Ascending aorta (tissue), 2 donors: Measurements from ENCODE around the gene RUNX1. TPM values are rescaled to one million over a fixed set of nuclear protein-coding genes. Genes with fewer than 3 reads are reported as not detected.

Source experiments
- DNase-seq, 2 donors: peaks; one replicate each; pipeline ENCODE4 v3.0.0-alpha.2; 2019; ENCODE audit warnings: low spot score in 2 of 2
- H3K27ac ChIP-seq, 2 donors: fragments of 200-600 bp; sonication (generic); one replicate each; pipeline ENCODE4 v1.5.1; 2016 to 2017; ENCODE audit warnings: mild to moderate bottlenecking in 1 of 2
- H3K27me3 ChIP-seq: fragments of 200-600 bp; sonication (generic); one replicate; pipeline ENCODE4 v1.5.1; 2017
- H3K36me3 ChIP-seq, 2 donors: fragments of 200-600 bp; sonication (generic); one replicate each; pipeline ENCODE4 v1.5.1; 2016
- H3K4me1 ChIP-seq, 2 donors: fragments of 200-600 bp; sonication (generic); one replicate each; pipeline ENCODE4 v1.5.1; 2016 to 2017; ENCODE audit warnings: mild to moderate bottlenecking in 1 of 2
- H3K4me3 ChIP-seq, 2 donors: fragments of 200-600 bp; sonication (generic); one replicate each; pipeline ENCODE4 v1.5.1; 2016 to 2017; ENCODE audit warnings: mild to moderate bottlenecking in 1 of 2
- H3K9me3 ChIP-seq, 2 donors: fragments of 200-600 bp; sonication (generic); one replicate each; pipeline ENCODE4 v1.5.1; 2016
- CTCF ChIP-seq, 3 experiments: fragments of 200-600 bp in 2 of 3; fragments of 450-650 bp in 1 of 3; sonication (generic) in 2 of 3; IDR thresholded peaks; one replicate each; pipeline ENCODE4 v1.5.1; 2016 to 2019; ENCODE audit warnings: antibody characterized with exemption in 3 of 3, mild to moderate bottlenecking in 1 of 3, moderate library complexity in 1 of 3
- intact Hi-C: fragments of 100-400 bp; cut with DNase I; formaldehyde crosslinking; loops from one replicate; pipeline ENCODE4 v1.15.1; 2023
- total RNA-seq: library from RNA; depleted of rRNA; stranded (reverse); fragments of >200 nt; gene quantifications from one replicate; pipeline ENCODE4 v1.1.0, GENCODE V29; 2016

RUNX1 gene
- total RNA-seq, 1 donor from 2014 or later, result 16.3 TPM

- TF ChIP-seq CTCF (IDR thresholded peaks at IDR 0.05), result no peak
- no peaks in the 10 kb centered on the region for H3K27me3 ChIP-seq
- no peak overlapping the region for H3K4me3 ChIP-seq
- H3K27ac ChIP-seq, result no peak overlapping the region
- DNase-seq, result no peak
- intact Hi-C loops, result loop anchor here (10.0 kb wide), 1 partner anchor 812 kb away; no protein-coding TSS in a partner anchor
- peaks cover 3 to 9% of the 10 kb centered on the region in 2 donors for H3K4me1 ChIP-seq
- H3K9me3 ChIP-seq, result no peaks in the 10 kb centered on the region
- H3K36me3 ChIP-seq, result no peaks in the 10 kb centered on the region
Observed at GRCh38 chr21:35042836-35043235, 6.3 kb downstream of the RUNX1 start.

- no peak overlapping the region for H3K4me3 ChIP-seq
- H3K27me3 ChIP-seq, result no peaks in the 10 kb centered on the region
- H3K9me3 ChIP-seq, result no peaks in the 10 kb centered on the region
- no peak for DNase-seq
- peaks cover 0 to 4% of the 10 kb centered on the region in 2 donors for H3K4me1 ChIP-seq
- intact Hi-C loops, result loop anchor here (10.0 kb wide), 1 partner anchor 813 kb away; no protein-coding TSS in a partner anchor
- TF ChIP-seq CTCF (IDR thresholded peaks at IDR 0.05), result no peak
- no peak overlapping the region for H3K27ac ChIP-seq
- H3K36me3 ChIP-seq, result no peaks in the 10 kb centered on the region
Observed at GRCh38 chr21:35041881-35042280, 7.2 kb downstream of the RUNX1 start.

- intact Hi-C loops, result loop anchor here (10.0 kb wide), 1 partner anchor 814 kb away; no protein-coding TSS in a partner anchor
- no peaks in the 10 kb centered on the region for H3K9me3 ChIP-seq
Observed at GRCh38 chr21:35041122-35041521, 8.0 kb downstream of the RUNX1 start.

GRCh38 chr21:35039595-35040289, 9.4 kb downstream of the RUNX1 start:
- Histone ChIP-seq H3K4me1 (no peaks in the 10 kb centered on the region), H3K4me3 (no peak overlapping the region), H3K36me3 (no peaks in the 10 kb centered on the region), H3K9me3 (no peaks in the 10 kb centered on the region), H3K27ac (no peak overlapping the region), H3K27me3 (no peaks in the 10 kb centered on the region)
- no peak for TF ChIP-seq CTCF (IDR thresholded peaks at IDR 0.05)
- intact Hi-C loops, result loop anchor here (10.0 kb wide), 1 partner anchor 815 kb away; no protein-coding TSS in a partner anchor
- DNase-seq, result no peak

More at GRCh38 chr21:35041122-35041521, 8.0 kb downstream of the RUNX1 start:
- Histone ChIP-seq H3K27me3 (no peaks in the 10 kb centered on the region), H3K4me1 (no peaks in the 10 kb centered on the region), H3K36me3 (no peaks in the 10 kb centered on the region), H3K27ac (no peak overlapping the region), H3K4me3 (no peak overlapping the region)
- no peak for TF ChIP-seq CTCF (IDR thresholded peaks at IDR 0.05)
- DNase-seq, result no peak

GRCh38 chr21:35038772-35039319, 10.3 kb downstream of the RUNX1 start:
- no peak for TF ChIP-seq CTCF (IDR thresholded peaks at IDR 0.05)

More at GRCh38 chr21:35038772-35039319, 10.3 kb downstream of the RUNX1 start:
- no peak for DNase-seq
- Histone ChIP-seq H3K36me3 (no peaks in the 10 kb centered on the region), H3K9me3 (no peaks in the 10 kb centered on the region), H3K4me1 (no peaks in the 10 kb centered on the region), H3K4me3 (no peak overlapping the region), H3K27me3 (no peaks in the 10 kb centered on the region), H3K27ac (no peak overlapping the region)
- intact Hi-C loops, result no loop called here
